ENCODE data around the gene ZNF536.
"Not testable (repeated sequence)": the region's sequence is repeated elsewhere in the genome, so short reads cannot be mapped to it uniquely, and the experiment has no call there.

ZNF536 gene

DNA sequence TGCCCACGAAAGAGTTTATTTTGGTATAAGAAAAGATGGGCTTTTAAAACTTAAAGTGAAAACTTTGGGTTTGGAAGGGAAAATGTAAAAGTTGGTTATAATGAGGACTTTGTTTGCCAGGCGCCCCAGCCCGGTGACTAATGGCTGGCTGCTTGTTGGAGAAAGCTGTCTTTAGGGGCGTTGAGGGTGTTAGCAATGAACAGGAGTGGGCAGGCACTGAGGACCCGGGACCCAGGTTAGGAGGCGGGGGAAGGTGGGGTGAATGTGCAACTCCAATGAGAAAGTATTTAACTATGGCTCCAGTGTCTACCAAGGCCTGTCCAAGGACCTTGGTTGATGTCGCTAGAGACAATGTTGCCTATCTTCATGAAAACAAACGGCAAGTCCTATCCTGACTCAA is 118.6 kb downstream of the ZNF536 start:
- no peak for DNase-seq

DNA sequence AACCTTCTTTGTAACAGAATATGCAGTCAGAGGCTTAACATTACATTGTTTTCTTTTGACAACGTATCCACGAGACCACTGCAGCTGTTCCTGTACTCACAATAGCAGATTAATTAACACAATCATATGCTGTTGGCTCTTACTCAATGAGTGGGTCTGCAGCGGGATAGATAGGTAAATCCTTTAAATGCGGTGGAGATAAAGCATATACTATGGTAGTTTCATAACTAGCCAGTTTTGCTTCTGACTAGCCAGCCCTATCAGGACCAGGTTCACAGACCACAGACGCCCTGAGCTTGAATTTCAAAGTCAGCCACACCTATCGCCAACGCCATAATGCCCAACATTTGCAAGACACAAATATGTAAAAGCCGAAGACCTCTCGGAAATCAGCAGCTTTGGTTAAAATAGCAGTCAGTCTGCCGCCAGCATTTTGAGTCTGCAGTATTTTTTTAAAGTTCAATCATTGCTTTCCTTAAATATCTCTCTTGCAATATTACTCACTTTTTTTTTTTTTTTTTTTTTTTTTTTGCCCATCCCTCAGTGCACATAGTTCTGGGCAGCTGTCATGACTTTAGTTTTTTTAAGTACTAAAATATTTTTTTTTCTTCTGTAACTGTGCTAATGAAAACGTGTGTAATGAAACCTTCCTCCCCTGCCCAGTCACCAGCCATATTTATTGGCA is 120.5 kb downstream of the ZNF536 start:
- DNase-seq = peak; percentile 28

DNA sequence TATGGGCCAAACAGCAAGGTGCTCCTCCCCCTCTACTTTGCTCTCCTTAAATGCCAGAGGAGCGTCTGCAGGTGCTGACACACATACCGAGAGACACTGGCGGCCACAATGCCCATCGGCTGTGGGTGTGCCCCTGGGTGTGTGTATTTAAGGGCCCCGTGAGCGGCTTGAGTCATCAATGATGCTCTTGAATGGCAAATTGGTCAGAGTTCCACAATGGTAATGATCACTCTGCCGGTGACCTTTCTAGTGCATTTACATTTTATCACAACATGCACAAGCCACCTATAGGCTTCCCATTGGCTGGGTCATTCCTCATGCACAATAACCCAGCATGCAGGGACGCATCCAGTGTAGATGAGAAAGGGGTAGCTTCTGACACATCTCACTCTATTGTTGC is 124.8 kb downstream of the ZNF536 start:
- no peak for DNase-seq

DNA sequence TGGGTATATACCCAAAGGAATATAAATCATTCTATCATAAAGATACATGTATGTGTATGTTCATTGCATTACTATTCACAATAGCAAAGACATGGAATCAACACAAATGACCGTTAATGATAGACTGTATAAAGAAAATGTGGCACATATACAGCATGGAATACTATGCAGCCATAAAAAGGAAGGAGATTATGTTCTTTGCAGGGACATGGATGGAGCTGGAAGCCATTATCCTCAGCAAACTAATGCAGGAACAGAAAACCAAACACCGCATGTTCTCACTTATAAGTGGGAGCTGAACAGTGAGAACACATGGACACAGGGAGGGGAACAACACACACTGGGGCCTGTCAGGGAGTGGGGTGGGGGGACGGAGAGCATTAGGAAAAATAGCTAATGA is 125.9 kb downstream of the ZNF536 start:
- not testable (repeated sequence) for DNase-seq

DNA sequence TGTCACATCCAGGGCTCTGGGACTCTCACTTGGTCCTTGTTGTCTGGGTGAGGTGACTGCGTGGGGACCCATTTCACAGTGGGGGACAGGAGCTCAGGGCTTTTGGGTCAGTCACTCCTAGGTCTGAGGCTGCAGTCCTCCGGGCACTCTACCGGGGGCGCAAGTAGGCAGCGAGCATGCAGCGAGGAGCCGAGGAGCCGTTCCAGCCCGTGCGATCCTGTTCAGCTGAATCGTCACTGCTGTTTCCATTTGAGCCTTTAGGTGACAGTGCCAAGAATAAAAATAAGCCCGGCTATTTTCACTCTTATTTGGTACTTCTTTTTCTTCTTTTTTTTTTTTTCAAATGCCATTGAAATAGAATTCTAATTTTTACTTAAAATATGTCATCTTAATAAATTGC is 126.5 kb downstream of the ZNF536 start:
- DNase-seq = no peak

DNA sequence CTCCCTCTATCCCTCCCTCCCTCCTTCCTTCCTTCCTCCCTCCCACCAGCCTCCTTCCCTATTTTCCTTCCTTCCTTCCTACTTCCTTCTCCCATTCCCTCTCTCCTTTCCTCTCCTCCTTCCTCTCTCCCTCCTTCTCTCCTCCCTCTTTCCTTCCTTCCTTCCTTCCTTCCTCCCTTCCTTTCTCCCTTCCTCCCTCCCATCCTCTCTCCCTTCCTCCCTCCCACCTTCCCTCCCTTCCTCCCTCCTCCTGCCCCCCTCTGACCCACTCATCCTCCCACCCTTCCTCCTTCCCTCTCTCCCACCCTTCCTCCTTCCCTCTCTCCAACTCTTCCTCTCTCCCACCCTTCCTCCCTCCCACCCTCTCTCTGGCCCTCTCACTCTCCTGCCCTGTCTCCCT is 132.1 kb downstream of the ZNF536 start:
- DNase-seq = no peak

DNA sequence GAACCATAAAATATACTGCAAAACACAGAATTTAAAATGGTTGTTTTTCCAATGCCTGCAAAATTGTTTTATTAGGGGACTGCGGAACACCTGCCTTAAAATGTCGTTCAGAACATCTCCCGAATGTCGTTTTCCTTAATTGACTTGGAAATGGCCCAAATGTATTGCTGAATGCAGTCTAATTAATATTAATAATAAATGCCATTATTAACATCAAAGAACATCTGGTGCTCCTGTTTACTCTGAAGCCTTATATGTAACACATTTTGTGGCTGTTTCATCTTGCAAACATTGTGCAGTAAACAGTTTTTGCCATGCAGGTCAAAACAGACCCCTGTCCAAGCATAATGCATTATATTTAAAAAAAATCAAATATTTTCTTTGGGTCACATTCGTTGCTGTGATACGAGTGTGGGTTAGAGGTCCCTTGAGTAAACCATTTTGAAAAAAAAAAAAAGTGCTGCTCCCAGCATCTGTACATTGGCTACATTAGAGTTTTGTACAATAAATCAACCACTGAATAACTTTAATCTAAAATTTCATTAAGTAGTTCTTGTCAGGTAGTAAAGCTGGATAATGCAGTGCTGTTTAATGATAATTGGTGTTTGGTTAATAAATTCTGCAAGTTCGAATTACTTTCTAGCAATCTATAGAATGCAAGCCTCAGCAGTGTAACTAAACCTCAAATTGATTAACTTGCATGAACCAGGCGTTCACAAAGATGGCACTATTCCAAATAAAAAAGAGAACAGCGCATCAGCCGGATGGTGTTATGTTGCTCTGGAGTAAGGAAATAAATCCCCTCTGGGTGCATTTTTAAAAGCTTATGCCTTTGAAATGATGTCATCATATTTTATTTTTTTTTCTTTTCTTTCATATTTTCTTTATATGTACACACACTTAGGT is 140.2 kb downstream of the ZNF536 start:
- peak; percentile 69 for DNase-seq

DNA sequence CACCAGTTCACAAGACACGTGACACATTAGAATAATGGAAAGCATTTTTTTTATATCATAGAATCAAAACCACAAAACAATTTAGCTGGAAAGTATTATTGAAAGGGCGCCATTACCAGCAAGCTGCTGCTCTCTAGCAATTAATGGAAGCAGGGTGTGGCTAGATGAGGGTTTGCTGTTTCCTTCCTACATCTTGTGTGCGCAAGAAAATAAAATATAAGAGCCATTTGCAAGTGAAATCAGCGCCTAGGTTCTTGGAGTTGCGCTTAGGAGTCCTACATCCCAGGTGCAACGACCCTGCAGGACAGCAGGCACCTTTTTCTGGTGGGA is 140.9 kb downstream of the ZNF536 start:
- no peak for DNase-seq

DNA sequence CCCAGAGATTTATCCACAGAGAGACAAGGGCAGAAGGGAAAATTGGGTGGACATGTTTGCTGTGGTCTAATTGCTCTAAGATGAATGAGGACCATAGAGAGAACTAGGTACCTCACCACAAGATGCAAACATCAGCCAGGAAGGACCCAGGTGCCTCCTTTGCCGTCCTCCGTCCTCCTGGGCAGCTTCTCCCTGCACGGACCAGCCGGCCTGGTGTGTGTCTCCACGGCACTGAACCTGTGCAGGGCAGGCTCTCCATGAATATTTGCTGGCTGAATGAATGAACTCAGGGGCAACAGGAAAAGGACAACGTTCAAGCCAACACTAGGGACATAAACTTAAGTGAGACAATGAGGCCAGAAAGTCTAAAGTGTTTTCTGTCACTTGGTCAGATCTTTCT is 143.9 kb downstream of the ZNF536 start:
- DNase-seq = no peak

DNA sequence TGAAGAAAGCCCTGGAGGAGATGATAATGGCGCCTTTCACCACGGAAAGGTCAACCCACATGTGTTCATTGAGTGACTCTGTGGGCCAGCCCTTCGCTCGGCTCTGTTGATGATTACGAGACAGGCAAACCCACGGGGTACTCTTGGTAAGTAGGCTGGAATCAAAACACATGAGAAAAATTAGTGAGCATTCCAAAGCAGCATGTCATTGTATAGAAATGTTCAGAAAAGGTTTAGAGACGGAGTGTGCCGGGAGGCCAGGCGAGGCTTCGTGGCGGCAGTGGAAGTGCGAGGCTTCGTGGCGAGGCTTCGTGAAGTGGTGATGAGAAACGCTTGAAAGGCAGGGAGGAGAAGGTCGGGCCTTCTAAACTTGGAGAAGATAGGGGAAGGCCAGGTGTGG is 144.3 kb downstream of the ZNF536 start:
- peak; percentile 83 for DNase-seq

DNA sequence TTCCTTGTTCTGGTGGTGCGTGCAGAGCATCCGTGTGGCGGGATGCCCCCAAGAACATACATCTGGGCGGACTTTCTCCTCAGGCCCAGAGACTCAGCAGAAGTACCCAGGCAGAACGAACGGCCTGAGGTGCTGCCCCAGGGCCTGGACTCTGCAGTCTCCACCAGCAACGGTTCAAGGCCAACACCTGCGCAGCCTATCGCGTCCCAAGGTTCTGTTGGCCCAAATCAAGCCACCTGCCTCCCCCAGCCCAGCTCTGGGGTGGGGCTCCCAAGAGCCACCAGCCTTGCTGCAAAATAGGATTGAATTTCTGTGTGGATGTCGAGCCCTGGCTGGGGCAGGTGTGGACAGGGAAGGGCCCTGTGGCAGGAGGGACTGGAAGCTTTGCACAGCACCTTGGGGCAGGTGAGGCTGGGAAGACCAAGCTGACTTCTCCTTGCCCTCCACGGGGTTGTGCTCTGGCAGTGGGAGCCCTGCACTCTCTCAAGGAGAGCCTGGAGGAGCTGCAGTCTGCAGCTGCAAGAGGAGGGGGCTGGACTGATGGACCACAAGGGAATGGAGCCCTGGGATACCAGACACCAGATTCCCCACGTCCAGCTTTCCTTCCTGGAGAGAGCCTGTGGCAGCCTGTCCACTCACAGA is 146.9 kb downstream of the ZNF536 start:
- no peak for DNase-seq

DNA sequence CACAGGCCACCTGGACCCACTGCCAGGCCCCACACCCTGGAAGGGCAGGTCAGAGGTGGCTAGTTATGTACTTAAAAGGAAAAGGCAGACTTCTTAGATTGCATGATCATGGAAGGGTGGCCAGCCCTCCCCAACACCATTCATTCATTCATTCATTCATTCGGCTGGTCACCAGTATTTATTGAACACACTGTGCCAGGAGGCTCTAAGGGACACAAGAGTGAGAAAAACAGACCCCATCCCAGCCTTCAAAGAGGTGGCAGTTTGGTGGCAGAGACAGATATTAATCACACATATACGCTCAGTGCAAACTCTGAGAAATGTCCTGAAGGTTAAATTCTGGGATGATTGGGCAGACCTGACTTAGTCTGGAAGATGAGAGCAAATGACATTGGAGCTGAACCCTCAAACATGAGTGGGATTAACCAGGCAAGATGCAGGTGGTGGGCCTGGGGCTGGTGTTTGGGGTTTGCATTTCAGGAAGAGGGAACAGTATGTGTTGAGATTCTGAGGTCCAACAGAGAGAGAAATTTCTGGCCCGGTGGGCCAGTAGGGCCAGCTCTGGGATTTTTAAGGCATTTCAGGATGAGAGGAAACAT is 147.5 kb downstream of the ZNF536 start:
- no peak for DNase-seq

DNA sequence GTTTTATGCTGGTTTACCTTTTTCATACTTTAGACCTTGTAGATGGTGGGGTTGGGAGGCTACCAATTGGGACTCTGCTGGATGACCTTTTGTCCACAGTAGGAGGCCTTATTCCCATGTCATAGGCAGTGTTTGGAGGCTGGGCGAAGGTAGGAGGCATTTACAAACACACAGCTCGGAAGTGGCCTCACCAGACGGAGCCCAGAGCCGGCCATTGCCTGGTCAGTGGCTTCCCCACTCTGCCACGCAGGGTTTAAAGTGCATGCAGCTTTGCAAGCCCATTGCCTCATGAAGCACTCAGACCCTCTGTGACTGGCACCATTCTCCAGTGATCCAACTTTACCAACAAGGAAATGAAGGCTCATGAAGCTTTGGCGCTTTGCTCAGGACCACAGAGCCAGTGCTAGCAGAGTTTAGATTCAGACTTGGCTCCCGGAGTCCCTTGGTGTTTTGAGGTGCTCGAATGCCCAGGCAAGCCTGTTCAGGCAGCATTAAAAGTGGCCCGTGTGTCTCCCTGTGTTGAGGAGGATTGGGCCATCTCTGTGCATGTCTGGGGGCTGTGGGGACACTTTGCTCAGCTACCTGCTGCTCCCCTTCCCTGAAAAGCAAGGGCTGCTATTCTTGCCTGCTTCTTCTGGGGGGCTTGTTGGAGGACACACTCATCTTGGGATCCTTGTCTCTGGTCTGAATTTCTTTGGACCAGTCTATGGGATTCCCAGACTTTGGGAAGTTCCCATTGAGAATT is 148.7 kb downstream of the ZNF536 start:
- DNase-seq = no peak

DNA sequence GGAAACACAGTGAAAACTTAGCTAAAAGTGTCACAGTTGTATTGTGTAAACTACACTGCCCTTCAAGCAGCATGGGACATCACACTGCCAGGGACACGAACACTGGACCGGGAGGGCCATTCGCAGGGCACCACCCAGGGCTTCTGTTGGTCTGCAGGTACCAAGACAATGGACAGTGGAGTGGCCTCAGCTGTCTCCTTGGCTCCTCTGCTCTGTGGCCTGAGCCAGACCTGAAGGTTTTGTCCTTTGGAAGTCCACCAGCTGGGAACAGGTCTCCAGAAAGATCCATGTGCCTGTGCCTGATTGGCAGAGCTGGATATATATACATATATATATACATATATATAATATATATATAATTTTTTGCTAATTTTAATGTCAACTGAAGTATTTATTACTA is 149.8 kb downstream of the ZNF536 start:
- no peak for DNase-seq

DNA sequence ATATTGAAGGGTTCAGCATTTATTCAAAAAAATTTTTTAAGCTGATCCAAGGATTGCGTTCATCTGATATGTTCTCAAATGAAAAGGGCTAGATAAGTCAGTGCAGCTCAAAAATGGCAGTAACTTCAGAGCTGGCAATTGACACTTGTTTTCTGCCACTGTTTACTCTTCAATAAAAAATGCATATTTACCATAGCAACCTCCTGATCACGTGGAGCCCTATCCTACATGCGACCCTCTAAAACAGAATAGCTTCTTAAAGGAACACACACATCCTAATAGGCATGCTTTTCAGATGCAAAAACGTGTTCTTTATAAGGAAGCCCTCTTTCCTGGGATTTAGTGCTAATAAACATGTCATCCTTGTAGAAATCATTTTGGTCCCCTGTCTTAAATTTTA is 150.2 kb downstream of the ZNF536 start:
- no peak for DNase-seq

DNA sequence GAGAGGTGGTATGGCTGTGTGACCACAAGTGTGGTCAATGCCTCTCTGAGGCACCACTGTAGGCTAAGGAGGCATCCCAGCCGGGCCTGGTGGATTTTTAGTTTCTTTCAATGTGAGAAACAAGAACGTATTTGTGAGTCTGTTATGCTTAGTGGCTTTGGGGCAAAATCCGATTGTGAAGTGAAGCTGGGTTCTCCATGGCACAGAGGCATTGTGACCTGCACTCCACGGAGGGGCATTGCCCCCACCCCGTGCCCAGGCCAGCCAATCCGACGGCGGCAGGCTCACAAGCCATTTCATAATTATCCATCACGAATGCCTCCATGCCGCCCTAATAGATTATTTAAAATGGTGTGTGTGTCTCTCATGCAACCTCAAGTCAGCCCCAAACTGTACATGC is 151.6 kb downstream of the ZNF536 start:
- DNase-seq = no peak

DNA sequence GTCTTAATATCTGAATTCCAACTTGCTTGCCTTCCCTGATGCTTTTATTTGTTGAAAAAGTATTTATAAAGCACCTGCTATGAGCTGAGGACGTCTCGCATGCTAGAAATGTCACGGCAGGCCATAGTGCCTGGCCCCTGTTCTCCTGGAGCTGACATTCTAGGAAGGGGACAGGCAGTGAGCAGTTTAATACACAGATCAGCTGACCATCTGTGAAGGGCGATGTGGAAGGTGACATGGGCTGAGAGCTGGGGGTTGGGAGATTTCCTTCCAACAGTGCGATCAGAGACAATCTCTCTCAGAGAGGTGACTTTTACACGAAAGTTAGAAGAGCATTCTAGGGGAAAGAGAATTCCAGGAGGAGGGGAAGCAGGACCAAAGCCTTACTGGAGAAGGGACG is 153.2 kb downstream of the ZNF536 start:
- no peak for DNase-seq

DNA sequence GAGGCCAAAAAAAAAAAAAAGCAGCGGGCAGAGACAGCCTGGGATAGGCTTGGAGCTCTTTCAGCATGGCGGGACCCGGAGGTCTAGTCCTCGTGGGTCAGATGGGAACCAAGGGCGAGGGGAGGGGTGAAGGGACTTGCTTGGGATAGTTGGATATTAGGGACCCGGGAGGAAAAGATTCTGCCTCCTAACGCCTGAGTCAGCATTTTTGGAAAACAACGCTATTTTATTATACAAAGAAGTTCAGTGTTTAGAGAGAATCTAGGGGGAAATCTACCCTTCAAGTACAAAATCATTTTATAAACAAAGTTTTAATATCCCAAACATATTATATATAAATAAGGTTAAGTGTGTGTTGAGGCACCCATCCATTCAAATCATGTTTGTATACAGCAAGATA is 156.7 kb downstream of the ZNF536 start:
- DNase-seq = no peak

DNA sequence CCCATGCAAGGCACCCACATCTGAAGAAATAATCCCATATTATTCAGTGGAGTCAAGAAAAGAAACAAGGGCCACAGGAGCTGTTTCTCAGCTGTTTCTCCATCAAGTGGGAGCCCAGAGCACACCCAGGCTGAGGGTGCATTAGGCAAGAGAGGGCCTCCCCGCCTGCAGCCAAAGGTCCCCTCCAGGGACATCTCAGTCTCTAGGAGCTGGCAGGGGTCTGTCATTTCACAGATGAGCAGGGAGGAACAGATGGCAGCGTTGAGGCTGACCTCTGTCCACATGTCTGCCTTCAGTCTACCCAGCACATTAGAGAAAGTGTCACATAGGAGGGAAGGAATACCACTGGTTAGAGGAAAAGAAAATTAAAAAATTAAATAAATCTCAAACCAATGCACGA is 157.7 kb downstream of the ZNF536 start:
- DNase-seq = no peak

DNA sequence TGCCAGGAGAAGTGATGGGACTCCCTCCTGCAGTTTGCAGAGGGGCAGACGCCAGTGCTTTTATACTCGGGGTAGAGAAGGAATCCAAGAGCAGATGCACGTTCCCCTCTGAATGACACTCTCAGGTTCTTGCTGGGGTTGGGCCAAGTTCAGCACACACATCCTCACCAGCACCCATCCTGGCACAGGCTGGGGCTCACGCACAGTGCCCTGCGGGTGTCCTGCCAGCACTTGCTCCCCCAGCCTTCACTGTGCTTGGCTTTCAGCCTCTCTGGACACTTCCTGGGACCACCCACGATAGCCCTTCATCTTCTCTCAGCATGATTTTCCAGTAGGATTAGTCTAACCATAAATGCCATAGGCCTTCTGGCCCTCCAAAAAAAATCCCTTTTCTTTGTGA is 158.6 kb downstream of the ZNF536 start:
- no peak for DNase-seq

DNA sequence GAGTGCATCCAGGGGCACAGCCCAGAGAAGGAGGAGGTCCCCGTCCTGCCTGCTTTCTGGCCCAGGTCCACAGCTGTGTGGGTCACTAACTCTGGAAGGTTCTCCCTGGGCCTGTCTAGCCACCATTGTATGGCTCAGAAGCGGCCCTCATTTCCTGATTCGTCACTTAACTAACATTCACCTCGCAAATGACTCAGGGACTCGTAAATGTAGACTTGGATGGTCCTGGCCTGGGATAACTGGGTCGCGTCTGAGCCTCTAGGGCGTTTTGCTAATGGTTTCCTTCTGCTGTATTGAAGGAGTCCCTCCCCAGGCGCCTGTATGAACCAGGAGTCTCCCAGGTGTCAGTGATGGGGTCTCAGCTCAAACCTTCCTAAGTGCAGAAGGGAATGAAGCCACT is 162.8 kb downstream of the ZNF536 start:
- no peak for DNase-seq

DNA sequence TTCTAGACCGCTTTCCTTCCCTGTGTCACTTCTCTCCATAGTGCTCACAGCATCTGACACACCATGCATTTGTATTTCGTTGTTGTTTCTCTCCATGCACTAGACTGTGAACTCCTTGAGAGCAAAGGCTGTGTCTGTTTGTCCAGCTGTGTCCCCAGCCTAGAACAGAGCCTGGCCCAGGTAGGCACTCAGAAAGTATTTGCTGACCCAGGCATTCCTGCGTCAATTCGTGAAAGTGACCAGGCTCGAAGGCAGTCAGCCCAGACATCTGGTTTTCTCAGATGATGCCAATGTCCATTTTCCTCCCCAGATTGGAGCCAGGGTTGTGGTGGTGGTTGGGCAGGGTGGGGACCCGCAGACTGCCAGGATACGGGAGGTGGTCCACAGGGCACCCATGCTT is 164.8 kb downstream of the ZNF536 start:
- no peak for DNase-seq

DNA sequence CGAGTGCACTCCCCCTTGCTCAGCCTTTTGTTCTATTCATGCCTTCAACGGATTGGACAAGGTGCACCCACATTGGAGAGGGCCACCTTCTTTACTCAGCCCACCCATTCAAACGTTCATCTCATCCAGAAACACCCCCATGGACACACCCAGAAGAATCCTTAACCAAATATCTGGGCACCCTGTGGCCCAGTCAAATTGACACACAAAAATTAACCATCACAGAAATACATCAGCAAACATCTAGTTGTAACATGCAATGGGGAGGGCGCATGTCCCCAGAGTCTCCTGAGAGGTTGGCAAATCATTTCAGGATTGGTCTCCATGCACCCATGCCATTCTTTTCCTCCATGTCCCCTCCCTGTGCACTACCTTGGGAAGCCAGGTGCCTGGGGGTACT is 167.1 kb downstream of the ZNF536 start:
- no peak for DNase-seq
